SH-SY5Y (cell line): Measurements from ENCODE around the gene TPH2.

ENCODE experiments used
- GATA2 ChIP-seq: IDR thresholded peaks from 2 replicates; pipeline ENCODE4 v1.6.1; 2011; ENCODE audit warnings: mild to moderate bottlenecking, low read depth, low read length
- GATA3 ChIP-seq: IDR thresholded peaks from 2 replicates; pipeline ENCODE4 v1.6.1; 2011; ENCODE audit warnings: low read depth, mild to moderate bottlenecking, low read length, moderate library complexity

TPH2 gene

GRCh38 chr12:71994715-71995114 is 56.1 kb downstream of the TPH2 start:
- TF ChIP-seq GATA3 = no peak
- no peak for TF ChIP-seq GATA2

GRCh38 chr12:71999795-72000194 is 61.1 kb downstream of the TPH2 start:
- TF ChIP-seq GATA2 = no peak
- TF ChIP-seq GATA3 = no peak

GRCh38 chr12:72000969-72001648 is 62.5 kb downstream of the TPH2 start:
- TF ChIP-seq GATA2 (no peak), GATA3 (no peak)

GRCh38 chr12:72006766-72007165 is 68.1 kb downstream of the TPH2 start:
- TF ChIP-seq GATA3 (no peak), GATA2 (no peak)

- no peak for TF ChIP-seq GATA2
Measured at GRCh38 chr12:72010356-72010755, 71.7 kb downstream of the TPH2 start.

- TF ChIP-seq GATA2 (no peak), GATA3 (no peak)
Measured at GRCh38 chr12:72011374-72011773, 72.7 kb downstream of the TPH2 start.

- TF ChIP-seq GATA2 (no peak), GATA3 (no peak)
Measured at GRCh38 chr12:72012874-72013273, 74.2 kb downstream of the TPH2 start.

GRCh38 chr12:72015895-72016294 is 77.2 kb downstream of the TPH2 start:
- TF ChIP-seq GATA3 (no peak), GATA2 (no peak)

- TF ChIP-seq GATA2 (no peak), GATA3 (no peak)
Measured at GRCh38 chr12:72017054-72017651, 78.5 kb downstream of the TPH2 start.

- TF ChIP-seq GATA2 = no peak
- no peak for TF ChIP-seq GATA3
Measured at GRCh38 chr12:72018036-72018435, 79.4 kb downstream of the TPH2 start.

GRCh38 chr12:72024613-72025012 is 86.0 kb downstream of the TPH2 start:
- TF ChIP-seq GATA3 = no peak
- TF ChIP-seq GATA2 = no peak

GRCh38 chr12:72025524-72025923 is 86.9 kb downstream of the TPH2 start:
- no peak for TF ChIP-seq GATA2
- TF ChIP-seq GATA3 = no peak

- no peak for TF ChIP-seq GATA3
- TF ChIP-seq GATA2 = no peak
Measured at GRCh38 chr12:72028966-72029365, 90.3 kb downstream of the TPH2 start.

- TF ChIP-seq GATA2 (no peak), GATA3 (no peak)
Measured at GRCh38 chr12:72030277-72030676, 91.6 kb downstream of the TPH2 start.

- no peak for TF ChIP-seq GATA3
- TF ChIP-seq GATA2 = no peak
Measured at GRCh38 chr12:72031066-72031465, 92.4 kb downstream of the TPH2 start.
